ENCODE data around the gene GIMAP1. TPM values are rescaled to one million over a fixed set of nuclear protein-coding genes. Genes with fewer than 3 reads are reported as not detected.
"Not testable (repeated sequence)": the region's sequence is repeated elsewhere in the genome, so short reads cannot be mapped to it uniquely, and the experiment has no call there.

The GIMAP1 gene
- total and polyA plus RNA-seq, 2 of the 8 experiments (the other 6 are each of a cell fraction or from before 2014, with no cell fraction given): not detected

GRCh38 chr7:150676276-150676675 is 40.1 kb upstream of the GIMAP1 start:
- H3K36me3 ChIP-seq (ENCODE audit: control insufficient read depth in 2 of 4, insufficient read depth in 4 of 4, low read length in 3 of 4); H2AK5ac ChIP-seq (ENCODE audit: low read depth, low read length); FAIRE-seq; H3K4me1 ChIP-seq (replicated peaks in 1 of 4; ENCODE audit: control insufficient read depth in 3 of 4, insufficient read depth in 4 of 4, low read length in 3 of 4); H2BK120ac ChIP-seq (replicated peaks; ENCODE audit: low read depth, low read length); POLR2A ChIA-PET (ENCODE audit: partially characterized antibody); H3K79me1 ChIP-seq (ENCODE audit: low read depth, low read length); H3K4me3 ChIP-seq (ENCODE audit: extremely low read depth in 1 of 4, insufficient read depth in 2 of 4, low read depth in 3 of 4, low read length in 4 of 4); H4K20me1 ChIP-seq (replicated peaks in 1 of 2; ENCODE audit: control insufficient read depth in 1 of 2, insufficient read depth in 2 of 2, low read length in 2 of 2); H3K4me2 ChIP-seq (ENCODE audit: insufficient read depth in 1 of 2, low read depth in 2 of 2, low read length in 2 of 2); H3K9me3 ChIP-seq (ENCODE audit: insufficient read depth in 2 of 2, low read depth in 1 of 2, low read length in 1 of 2); H3K79me2 ChIP-seq (ENCODE audit: control insufficient read depth in 1 of 2, insufficient read depth in 2 of 2, low read length in 2 of 2); H2BK20ac ChIP-seq (ENCODE audit: low read length); H4K91ac ChIP-seq (replicated peaks; ENCODE audit: insufficient read length, low read length); H4K5ac ChIP-seq (ENCODE audit: insufficient read length, low read depth, low read length); H2AFZ ChIP-seq (ENCODE audit: low read length); H3K18ac ChIP-seq (ENCODE audit: extremely low read depth, low read length); H3K56ac ChIP-seq (replicated peaks; ENCODE audit: insufficient read length, low read depth, low read length); H3K23me2 ChIP-seq (ENCODE audit: low read depth, low read length); H3K27me3 ChIP-seq (replicated peaks in 1 of 4; ENCODE audit: control insufficient read depth in 3 of 4, extremely low read depth in 1 of 4, insufficient read depth in 3 of 4, low read length in 3 of 4); DNase-seq (ENCODE audit: low read depth in 1 of 2, low spot score in 2 of 2); H4K8ac ChIP-seq (ENCODE audit: extremely low read depth, insufficient read depth, low read length); H2BK5ac ChIP-seq (ENCODE audit: low read depth, low read length); H3K9ac ChIP-seq (replicated peaks in 1 of 4; ENCODE audit: extremely low read depth in 1 of 4, low read depth in 3 of 4, low read length in 3 of 4); H2BK12ac ChIP-seq (ENCODE audit: low read depth, low read length); H3K14ac ChIP-seq (ENCODE audit: insufficient read length); CTCF ChIA-PET (ENCODE audit: partially characterized antibody); H2BK15ac ChIP-seq (ENCODE audit: low read length); H3K4ac ChIP-seq (replicated peaks; ENCODE audit: insufficient read length, low read depth, low read length); H3K27ac ChIP-seq (ENCODE audit: low read depth, low read length); H3K23ac ChIP-seq (ENCODE audit: insufficient read length): not testable (repeated sequence)

- H3K4me3 ChIP-seq (ENCODE audit: extremely low read depth in 1 of 4, insufficient read depth in 2 of 4, low read depth in 3 of 4, low read length in 4 of 4); CTCF ChIA-PET (ENCODE audit: partially characterized antibody); H2BK12ac ChIP-seq (ENCODE audit: low read depth, low read length); H3K27me3 ChIP-seq (replicated peaks in 1 of 4; ENCODE audit: control insufficient read depth in 3 of 4, extremely low read depth in 1 of 4, insufficient read depth in 3 of 4, low read length in 3 of 4); POLR2A ChIA-PET (ENCODE audit: partially characterized antibody); H3K23ac ChIP-seq (ENCODE audit: insufficient read length); H3K23me2 ChIP-seq (ENCODE audit: low read depth, low read length); H2BK120ac ChIP-seq (replicated peaks; ENCODE audit: low read depth, low read length); H4K91ac ChIP-seq (replicated peaks; ENCODE audit: insufficient read length, low read length); H2BK20ac ChIP-seq (ENCODE audit: low read length); H2AK5ac ChIP-seq (ENCODE audit: low read depth, low read length); H3K27ac ChIP-seq (ENCODE audit: low read depth, low read length); H3K4ac ChIP-seq (replicated peaks; ENCODE audit: insufficient read length, low read depth, low read length); H3K4me2 ChIP-seq (ENCODE audit: insufficient read depth in 1 of 2, low read depth in 2 of 2, low read length in 2 of 2); H3K14ac ChIP-seq (ENCODE audit: insufficient read length); DNase-seq (ENCODE audit: low read depth in 1 of 2, low spot score in 2 of 2); H3K79me2 ChIP-seq (ENCODE audit: control insufficient read depth in 1 of 2, insufficient read depth in 2 of 2, low read length in 2 of 2); FAIRE-seq; H3K9ac ChIP-seq (replicated peaks in 1 of 4; ENCODE audit: extremely low read depth in 1 of 4, low read depth in 3 of 4, low read length in 3 of 4); H4K20me1 ChIP-seq (replicated peaks in 1 of 2; ENCODE audit: control insufficient read depth in 1 of 2, insufficient read depth in 2 of 2, low read length in 2 of 2); H3K79me1 ChIP-seq (ENCODE audit: low read depth, low read length); H2BK15ac ChIP-seq (ENCODE audit: low read length); H4K8ac ChIP-seq (ENCODE audit: extremely low read depth, insufficient read depth, low read length); H3K4me1 ChIP-seq (replicated peaks in 1 of 4; ENCODE audit: control insufficient read depth in 3 of 4, insufficient read depth in 4 of 4, low read length in 3 of 4); H2AFZ ChIP-seq (ENCODE audit: low read length); H4K5ac ChIP-seq (ENCODE audit: insufficient read length, low read depth, low read length); H3K36me3 ChIP-seq (ENCODE audit: control insufficient read depth in 2 of 4, insufficient read depth in 4 of 4, low read length in 3 of 4); H2BK5ac ChIP-seq (ENCODE audit: low read depth, low read length); H3K56ac ChIP-seq (replicated peaks; ENCODE audit: insufficient read length, low read depth, low read length); H3K18ac ChIP-seq (ENCODE audit: extremely low read depth, low read length); H3K9me3 ChIP-seq (ENCODE audit: insufficient read depth in 2 of 2, low read depth in 1 of 2, low read length in 1 of 2): not testable (repeated sequence)
- 86% methylated on average over 3 of the region's 3 CpGs; no CpG with 5 or more reads in 1 of the 2 experiments for WGBS, 2 experiments (ENCODE audit: extremely low coverage in 1 of 2, insufficient coverage in 1 of 2, insufficient read length in 1 of 2, insufficient replicate concordance in 2 of 2, low coverage in 1 of 2, low lambda C conversion rate in 2 of 2, missing lambda C conversion rate in 1 of 2)
These were observed 39.6 kb upstream of the GIMAP1 start for GRCh38 chr7:150676854-150677253.

All from H1 (cell line).